Lower leg skin (tissue), 4 donors: Measurements from ENCODE around the gene NATD1. TPM values are rescaled to one million over a fixed set of nuclear protein-coding genes. Genes with fewer than 3 reads are reported as not detected.

Experiments used
- DNase-seq, 2 donors: peaks; one replicate each; pipeline ENCODE4 v3.0.0-alpha.2; 2019; ENCODE audit warnings: low spot score in 2 of 2
- H3K4me3 ChIP-seq: fragments of 200-600 bp; sonication (generic); 2 replicates; pipeline ENCODE4 v1.5.1; 2017; ENCODE audit warnings: mild to moderate bottlenecking, low read depth; ENCODE audit not compliant: poor library complexity, severe bottlenecking
- POLR2A ChIP-seq, 2 donors: fragments of 450-650 bp; IDR thresholded peaks; one replicate each; pipeline ENCODE4 v1.6.1; 2016 to 2017; ENCODE audit warnings: antibody characterized with exemption in 2 of 2, mild to moderate bottlenecking in 1 of 2, moderate library complexity in 1 of 2
- WGBS, 2 donors: methylation state at CpG; one replicate each; pipeline ENCODE4 v1.1.5; 2018; 5-methylcytosine and 5-hydroxymethylcytosine counted together
- intact Hi-C: fragments of 100-400 bp; cut with DNase I; formaldehyde crosslinking; loops from one replicate; pipeline ENCODE4 v1.15.0; 2023; ENCODE audit warnings: low total_unique reads
- total RNA-seq, 4 donors: library from RNA; depleted of rRNA; stranded (reverse); fragments of >200 nt; gene quantifications; one replicate each; pipeline ENCODE4 v1.1.0, GENCODE V29; 2016
- TF ChIP-seq, protein P1 (sequence below), 3 donors: fragments of 450-650 bp; IDR thresholded peaks; one replicate each; pipeline ENCODE4 v1.5.1; 2016; ENCODE audit warnings: antibody characterized with exemption in 3 of 3, mild to moderate bottlenecking in 3 of 3, moderate library complexity in 2 of 3

Gene NATD1
- total RNA-seq, 4 donors from 2014 or later, result 12.3 to 18.8 (median 16.0) TPM

DNA sequence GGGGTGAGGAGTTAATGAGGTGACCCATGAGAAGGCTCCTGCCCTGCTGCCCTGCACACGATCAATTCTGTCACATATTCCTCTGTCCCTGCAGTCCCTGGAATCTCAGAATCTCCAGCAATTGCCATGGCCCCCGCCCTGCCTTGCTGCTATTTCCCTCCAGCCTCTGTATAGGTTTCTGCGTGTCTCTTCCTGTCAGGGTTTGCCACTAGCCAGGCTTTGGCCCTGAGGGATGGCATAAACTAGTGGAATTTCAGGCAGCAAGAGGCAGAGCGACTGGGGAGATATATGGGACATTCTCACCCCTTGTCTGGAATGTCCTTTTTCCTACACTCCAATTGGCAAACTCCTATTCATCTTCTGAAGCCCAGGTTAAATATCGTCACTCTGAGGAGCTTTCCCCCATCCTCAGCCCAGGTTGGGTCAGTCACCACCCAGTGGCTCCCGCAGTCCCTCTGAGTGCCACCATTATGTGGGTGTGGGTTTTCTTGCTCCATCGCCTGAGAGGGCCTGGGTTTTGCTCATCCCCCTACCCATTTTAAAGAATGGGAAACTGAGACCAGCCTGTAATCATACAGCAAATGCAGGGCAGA, 15.5 kb upstream of the NATD1 start:
- no peak for TF ChIP-seq POLR2A (IDR thresholded peaks at IDR 0.05)
- TF ChIP-seq, protein P1, sequence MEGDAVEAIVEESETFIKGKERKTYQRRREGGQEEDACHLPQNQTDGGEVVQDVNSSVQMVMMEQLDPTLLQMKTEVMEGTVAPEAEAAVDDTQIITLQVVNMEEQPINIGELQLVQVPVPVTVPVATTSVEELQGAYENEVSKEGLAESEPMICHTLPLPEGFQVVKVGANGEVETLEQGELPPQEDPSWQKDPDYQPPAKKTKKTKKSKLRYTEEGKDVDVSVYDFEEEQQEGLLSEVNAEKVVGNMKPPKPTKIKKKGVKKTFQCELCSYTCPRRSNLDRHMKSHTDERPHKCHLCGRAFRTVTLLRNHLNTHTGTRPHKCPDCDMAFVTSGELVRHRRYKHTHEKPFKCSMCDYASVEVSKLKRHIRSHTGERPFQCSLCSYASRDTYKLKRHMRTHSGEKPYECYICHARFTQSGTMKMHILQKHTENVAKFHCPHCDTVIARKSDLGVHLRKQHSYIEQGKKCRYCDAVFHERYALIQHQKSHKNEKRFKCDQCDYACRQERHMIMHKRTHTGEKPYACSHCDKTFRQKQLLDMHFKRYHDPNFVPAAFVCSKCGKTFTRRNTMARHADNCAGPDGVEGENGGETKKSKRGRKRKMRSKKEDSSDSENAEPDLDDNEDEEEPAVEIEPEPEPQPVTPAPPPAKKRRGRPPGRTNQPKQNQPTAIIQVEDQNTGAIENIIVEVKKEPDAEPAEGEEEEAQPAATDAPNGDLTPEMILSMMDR (IDR thresholded peaks at IDR 0.05), result no peak
- peak in 1 of 2 donors; percentile 79 for DNase-seq
- WGBS, 2 donors, result 56 to 61% methylated on average over 7 of the region's 7 CpGs
- intact Hi-C loops, result no loop called here
- H3K4me3 ChIP-seq, result no peak overlapping the region

DNA sequence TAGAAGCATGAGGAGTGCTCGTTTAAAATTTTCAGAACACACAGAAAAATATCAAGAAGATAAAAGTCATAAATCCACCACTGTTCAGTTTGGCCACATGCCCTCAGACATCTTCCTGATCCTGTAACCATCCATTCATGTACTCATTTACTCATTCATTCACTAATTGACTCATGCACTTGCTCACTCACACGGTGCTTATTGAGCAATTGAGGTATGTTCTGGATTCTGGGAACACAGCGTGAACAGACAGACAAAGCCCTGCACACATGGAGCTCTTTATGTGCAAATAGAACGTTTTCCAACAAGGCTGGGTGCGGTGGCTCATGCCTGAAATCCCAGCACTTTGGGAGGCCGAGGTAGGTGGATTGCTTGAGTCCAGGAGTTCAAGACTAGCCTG, 10.2 kb upstream of the NATD1 start:
- DNase-seq, result no peak
- TF ChIP-seq POLR2A (IDR thresholded peaks at IDR 0.05), result no peak
- TF ChIP-seq, protein P1 (IDR thresholded peaks at IDR 0.05), result no peak
- intact Hi-C loops, result no loop called here
- no peak overlapping the region for H3K4me3 ChIP-seq
- 37 to 43% methylated on average over 6 of the region's 6 CpGs for WGBS, 2 donors

DNA sequence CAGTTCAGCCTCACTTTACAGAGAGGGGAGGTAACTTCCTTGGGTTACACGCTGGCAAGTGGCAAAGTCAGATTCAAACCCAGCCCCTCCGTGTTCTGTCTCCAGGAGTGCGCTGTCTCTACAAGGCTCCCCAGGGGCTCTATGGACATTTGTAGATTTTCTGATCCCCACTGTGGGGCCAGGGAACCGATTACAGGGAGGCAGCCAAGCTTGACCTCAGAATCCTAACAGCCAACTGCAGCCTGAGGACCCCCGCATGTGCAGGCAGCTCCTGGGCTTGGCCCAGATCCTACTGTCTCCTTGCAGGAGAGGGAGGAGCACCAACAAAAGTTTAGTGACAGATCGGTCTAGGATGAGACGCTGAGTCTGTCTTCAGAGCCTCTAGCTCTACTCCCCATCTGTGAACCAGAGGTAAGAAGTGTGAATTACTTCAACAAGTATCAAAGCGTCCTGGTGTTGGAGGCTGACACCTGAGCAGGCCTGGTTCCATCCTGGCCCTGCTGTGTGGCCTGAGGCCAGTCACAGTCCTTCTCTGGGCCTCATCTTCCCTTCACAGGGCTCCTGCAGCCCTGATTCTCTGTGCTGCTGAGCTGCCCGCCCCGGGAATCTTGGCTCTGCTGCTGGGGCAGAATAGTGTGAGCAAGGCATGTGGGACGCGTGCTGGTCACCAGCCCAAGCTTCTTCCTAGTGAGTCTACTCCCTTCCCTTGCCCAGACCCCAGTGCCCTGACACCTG, 9.2 kb upstream of the NATD1 start:
- WGBS, 2 donors, result 72 to 80% methylated on average over 12 of the region's 12 CpGs
- TF ChIP-seq POLR2A (IDR thresholded peaks at IDR 0.05), result no peak
- TF ChIP-seq, protein P1 (IDR thresholded peaks at IDR 0.05), result no peak
- no peak overlapping the region for H3K4me3 ChIP-seq
- no peak for DNase-seq
- intact Hi-C loops, result no loop called here

DNA sequence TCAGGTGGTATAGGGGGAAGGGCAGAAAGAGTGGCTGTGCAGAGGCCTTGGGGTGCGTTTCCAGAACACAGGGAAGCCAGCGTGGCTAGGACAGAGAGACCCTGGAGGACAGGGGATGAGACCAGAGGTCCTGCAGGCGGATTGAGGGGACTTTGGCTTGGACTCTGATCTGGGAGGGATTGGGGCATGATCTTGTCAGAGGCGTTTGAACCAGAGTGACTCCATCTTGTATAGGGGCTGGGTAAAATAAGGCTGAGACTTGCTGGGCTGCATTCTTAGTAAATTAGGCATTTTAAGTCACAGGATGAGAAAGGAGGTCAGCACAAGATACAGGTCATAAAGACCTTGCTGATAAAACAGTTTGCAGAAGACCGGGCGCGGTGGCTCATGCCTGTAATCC, 5.4 kb upstream of the NATD1 start:
- TF ChIP-seq, protein P1 (IDR thresholded peaks at IDR 0.05), result no peak
- TF ChIP-seq POLR2A (IDR thresholded peaks at IDR 0.05), result no peak
- 91% methylated on average over 7 of the region's 7 CpGs for WGBS, 2 donors
- H3K4me3 ChIP-seq, result no peak overlapping the region
- intact Hi-C loops, result no loop called here
- no peak for DNase-seq

DNA sequence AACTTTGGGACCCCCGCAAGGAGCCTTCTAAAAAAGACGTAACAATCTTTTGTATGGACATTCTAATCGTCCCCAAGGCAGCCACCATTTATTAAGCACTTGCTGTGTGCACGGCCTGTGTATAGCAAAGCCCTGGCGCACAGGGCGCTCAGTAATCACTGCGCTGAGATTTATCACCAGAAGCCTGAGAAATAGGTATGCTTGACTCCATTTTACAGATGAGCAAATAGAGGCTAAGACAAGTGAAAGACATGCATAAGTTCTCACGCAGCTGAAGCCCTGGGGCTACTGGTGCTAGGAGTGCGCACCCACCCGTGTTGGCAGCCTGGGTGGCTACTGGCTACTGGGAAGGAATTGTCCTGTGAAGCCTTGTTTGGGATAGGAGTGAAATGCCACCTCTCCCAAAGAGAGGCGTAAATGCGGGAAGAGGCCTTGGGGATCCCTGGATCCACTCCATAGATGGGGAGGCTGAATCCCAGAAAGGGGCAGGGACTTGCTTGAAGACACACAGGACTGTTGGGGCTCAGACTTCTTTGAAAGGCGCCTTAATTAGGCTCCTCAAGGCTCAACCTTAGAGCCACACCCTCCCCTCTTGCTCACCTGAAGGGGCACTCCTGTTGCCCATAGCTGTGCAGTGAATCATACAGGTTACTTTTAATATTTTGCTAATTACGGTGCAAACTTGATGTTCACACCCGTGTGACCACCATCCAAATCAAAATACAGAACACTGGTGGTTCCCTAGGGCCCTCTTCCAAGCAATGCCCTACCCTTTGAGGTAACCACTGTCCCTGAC, 634 bp upstream of the NATD1 start:
- no peak for DNase-seq

More for the DNA sequence above, 634 bp upstream of the NATD1 start:
- intact Hi-C loops, result no loop called here
- no peak for TF ChIP-seq POLR2A (IDR thresholded peaks at IDR 0.05)
- TF ChIP-seq, protein P1 (IDR thresholded peaks at IDR 0.05), result no peak
- H3K4me3 ChIP-seq, result no peak overlapping the region
- WGBS, 2 donors, result 20 to 24% methylated on average over 15 of the region's 15 CpGs
